AG09319 (cell line): ENCODE measurements around the gene CNTNAP2.

Experiments
- DNase-seq: peaks from one replicate; pipeline ENCODE4 v3.0.0-alpha.2; 2010; ENCODE audit warnings: low read depth; ENCODE audit errors: extremely low read depth
- CTCF ChIP-seq: IDR thresholded peaks from 2 replicates; pipeline ENCODE4 v1.5.1; 2011; ENCODE audit warnings: low read depth, mild to moderate bottlenecking, inconsistent platforms, low read length, moderate library complexity

The CNTNAP2 gene

GRCh38 chr7:147547252-147547897 lies 1430.8 kb downstream of the CNTNAP2 start:
- TF ChIP-seq CTCF: peak; percentile 6
- no peak for DNase-seq

- no peak for DNase-seq
- no peak for TF ChIP-seq CTCF
Observed at GRCh38 chr7:147556317-147556716, 1439.7 kb downstream of the CNTNAP2 start.

GRCh38 chr7:147563669-147564068 lies 1447.1 kb downstream of the CNTNAP2 start:
- no peak for DNase-seq
- TF ChIP-seq CTCF: no peak

- TF ChIP-seq CTCF: no peak
Observed at GRCh38 chr7:147564786-147565476, 1448.3 kb downstream of the CNTNAP2 start.

DNA sequence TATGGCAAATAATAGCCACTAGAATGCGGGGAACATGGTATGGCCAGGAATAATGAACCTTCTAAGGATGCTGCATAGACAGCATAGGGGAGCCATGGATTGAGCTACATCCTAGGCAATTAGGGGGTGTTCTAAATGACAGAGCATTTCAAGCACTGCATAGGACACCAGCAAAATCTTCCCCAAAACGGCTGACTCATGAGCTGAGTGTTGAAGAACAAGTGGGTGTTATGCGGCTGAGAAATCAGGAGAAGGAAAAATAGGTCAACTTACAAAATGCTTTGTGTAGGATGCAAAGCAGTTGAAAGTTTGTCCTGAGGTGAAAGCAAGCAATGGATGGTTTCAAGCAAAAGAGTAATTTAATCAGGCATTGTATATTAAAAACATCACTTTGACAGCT lies 1450.4 kb downstream of the CNTNAP2 start:
- TF ChIP-seq CTCF: no peak
- no peak for DNase-seq

More at GRCh38 chr7:147564786-147565476, 1448.3 kb downstream of the CNTNAP2 start:
- DNase-seq: no peak

DNA sequence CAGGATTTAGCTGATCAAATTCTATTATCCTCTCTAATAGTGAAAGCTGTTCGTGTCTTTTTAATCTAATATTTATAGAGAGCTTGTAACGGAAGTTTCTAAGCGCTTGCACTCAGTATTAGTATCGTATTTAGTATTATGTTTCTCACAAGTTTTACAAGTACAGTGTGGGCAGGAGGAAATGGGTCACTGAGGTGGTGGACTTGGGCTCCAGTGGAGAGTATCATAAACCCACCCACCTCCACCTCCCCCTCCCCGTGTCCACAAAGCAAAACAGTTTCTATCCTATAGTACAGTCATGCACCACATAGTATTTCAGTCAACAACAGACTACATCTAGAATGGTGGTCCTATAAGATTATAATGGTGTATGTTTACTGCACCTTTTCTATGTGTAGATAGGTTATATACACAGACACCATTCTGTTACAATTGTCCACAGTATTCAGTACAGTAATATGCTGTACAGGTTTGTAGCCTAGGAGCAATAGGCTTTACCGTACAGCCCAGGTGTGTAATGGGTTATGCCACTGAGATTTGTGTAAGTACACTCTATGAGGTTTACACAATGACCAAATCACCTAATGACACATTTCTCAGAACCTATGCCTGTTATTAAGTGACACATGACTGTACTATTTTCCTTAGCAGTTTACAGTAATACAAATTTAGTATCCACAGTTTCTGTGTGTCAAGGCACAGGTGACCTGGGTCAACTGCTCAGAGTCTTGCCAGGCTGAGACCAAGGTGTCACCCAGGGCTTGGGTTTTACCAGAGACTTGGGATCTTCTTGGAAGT lies 1452.7 kb downstream of the CNTNAP2 start:
- TF ChIP-seq CTCF: no peak
- DNase-seq: no peak

DNA sequence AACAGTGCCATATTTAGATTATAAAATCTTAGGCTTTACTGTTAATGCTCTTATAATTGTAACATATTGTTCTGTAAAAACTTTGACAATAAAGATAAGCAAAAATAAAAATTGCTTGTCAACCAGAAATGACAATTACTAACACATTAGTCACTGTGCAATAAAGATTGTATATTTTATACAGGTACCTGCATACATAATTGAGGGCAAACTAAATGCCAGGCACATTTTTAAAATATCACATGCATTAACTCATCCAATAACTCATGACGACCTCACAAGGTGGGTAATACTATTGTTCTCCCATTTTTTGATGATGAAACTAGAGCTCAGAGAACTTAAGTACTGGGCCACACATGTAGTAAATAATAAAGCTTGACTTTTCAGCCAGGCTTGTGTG lies 1453.8 kb downstream of the CNTNAP2 start:
- no peak for TF ChIP-seq CTCF
- DNase-seq: no peak
